C4-2B (cell line): Measurements from ENCODE around the gene GANAB.

ENCODE experiments used
- CTCF ChIP-seq: fragments of 450-650 bp; conservative IDR thresholded peaks from 2 replicates; pipeline ENCODE4 v1.5.1; 2017; ENCODE audit warnings: mild to moderate bottlenecking
- ZFX ChIP-seq: fragments of 450-650 bp; IDR thresholded peaks from 2 replicates; pipeline ENCODE4 v1.6.1; 2017

- no peak for TF ChIP-seq CTCF
- no peak for TF ChIP-seq ZFX
Measured at GRCh38 chr11:62664405-62665074, 18.1 kb upstream of the GANAB start.
